Neural progenitor cell (in vitro differentiated cells): ENCODE results near the gene PLTP.

ENCODE experiments used
- CTCF ChIP-seq: fragments of 200-600 bp; sonication (generic); IDR thresholded peaks from 2 replicates; pipeline ENCODE4 v1.5.1; 2017; ENCODE audit warnings: antibody characterized with exemption, mild to moderate bottlenecking
- EZH2 ChIP-seq: fragments of 200-600 bp; sonication (generic); IDR thresholded peaks from 2 replicates; pipeline ENCODE4 v1.6.1; 2017; ENCODE audit warnings: antibody characterized with exemption, mild to moderate bottlenecking, moderate library complexity
- EZH2phosphoT487 ChIP-seq: fragments of 200-600 bp; sonication (generic); IDR thresholded peaks from 2 replicates; pipeline ENCODE4 v1.6.1; 2017; ENCODE audit warnings: antibody characterized with exemption

GRCh38 chr20:45948742-45949541 is 37.0 kb upstream of the PLTP start:
- TF ChIP-seq CTCF: no peak
- no peak for TF ChIP-seq EZH2
- TF ChIP-seq EZH2phosphoT487: no peak
